ENCODE data around the gene KCNN4.

The KCNN4 gene

DNA sequence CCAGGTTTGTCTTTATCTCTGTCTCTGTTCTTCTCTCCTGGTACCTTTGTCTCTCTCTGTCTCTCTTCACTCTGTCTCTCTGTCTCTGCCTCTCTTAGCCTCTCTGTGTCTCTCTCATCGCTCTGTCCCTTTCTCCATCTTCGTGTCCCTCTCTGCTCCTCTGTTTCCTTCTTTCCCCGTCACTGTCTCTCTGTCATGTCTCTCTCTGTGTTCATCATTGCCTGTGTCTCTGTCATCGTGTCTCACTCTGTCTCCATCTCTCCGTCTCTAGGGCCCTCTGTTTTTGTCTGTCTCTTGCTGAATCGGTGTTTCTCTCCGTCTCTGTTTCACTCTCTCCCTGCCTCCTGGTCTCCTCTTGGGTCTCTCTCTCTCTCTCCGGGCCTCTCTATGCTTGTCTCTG is 2.9 kb upstream of the KCNN4 start:
- TF ChIP-seq, protein P1, sequence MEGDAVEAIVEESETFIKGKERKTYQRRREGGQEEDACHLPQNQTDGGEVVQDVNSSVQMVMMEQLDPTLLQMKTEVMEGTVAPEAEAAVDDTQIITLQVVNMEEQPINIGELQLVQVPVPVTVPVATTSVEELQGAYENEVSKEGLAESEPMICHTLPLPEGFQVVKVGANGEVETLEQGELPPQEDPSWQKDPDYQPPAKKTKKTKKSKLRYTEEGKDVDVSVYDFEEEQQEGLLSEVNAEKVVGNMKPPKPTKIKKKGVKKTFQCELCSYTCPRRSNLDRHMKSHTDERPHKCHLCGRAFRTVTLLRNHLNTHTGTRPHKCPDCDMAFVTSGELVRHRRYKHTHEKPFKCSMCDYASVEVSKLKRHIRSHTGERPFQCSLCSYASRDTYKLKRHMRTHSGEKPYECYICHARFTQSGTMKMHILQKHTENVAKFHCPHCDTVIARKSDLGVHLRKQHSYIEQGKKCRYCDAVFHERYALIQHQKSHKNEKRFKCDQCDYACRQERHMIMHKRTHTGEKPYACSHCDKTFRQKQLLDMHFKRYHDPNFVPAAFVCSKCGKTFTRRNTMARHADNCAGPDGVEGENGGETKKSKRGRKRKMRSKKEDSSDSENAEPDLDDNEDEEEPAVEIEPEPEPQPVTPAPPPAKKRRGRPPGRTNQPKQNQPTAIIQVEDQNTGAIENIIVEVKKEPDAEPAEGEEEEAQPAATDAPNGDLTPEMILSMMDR (IDR thresholded peaks at IDR 0.05; ENCODE audit: extremely low read depth, missing control alignments), result no peak
- DNase-seq (ENCODE audit: low spot score), result no peak

DNA sequence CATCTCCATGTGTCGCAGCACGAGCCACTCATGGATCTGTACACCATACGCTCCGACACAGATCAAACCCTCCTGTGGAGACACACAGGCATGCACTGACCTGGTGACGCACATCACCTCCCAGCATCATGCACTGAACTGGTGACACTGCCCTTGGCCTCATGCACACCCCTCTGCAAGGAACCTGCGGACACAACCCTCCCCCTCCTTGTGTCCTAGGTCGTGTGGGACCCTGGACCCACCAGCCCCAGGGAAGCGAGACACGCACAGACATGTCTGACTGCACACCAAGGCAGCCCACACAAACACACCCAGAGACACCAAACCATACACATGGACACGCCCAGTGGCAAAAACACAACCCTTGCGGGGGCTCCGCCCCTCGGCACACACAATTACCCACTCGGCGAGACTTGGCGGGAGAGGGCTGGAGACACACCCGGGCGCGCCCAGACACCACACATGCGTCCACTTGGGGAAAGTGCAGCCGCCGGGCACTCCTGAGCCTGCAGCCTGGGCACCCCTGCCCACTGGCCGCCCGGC is 2.0 kb upstream of the KCNN4 start:
- no peak for DNase-seq (ENCODE audit: low spot score)
- TF ChIP-seq, protein P1 (IDR thresholded peaks at IDR 0.05; ENCODE audit: extremely low read depth, missing control alignments), result no peak

DNA sequence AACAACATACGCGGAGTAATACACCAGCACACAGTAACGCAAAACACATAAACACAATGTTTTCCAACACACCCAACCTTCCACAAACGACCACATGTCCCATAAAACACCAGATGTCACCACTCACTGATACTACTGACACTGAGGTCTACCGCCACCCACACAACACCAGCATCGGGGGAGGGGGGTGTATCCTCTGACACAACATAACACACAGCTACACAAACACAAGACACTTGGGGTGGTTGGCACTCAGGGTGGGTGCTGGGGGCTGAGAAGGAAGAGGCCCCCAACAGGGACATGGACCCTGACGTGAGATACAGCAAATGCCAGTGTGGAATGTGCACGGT is 1.5 kb upstream of the KCNN4 start:
- DNase-seq (ENCODE audit: low spot score), result no peak
- TF ChIP-seq, protein P1 (IDR thresholded peaks at IDR 0.05; ENCODE audit: extremely low read depth, missing control alignments), result no peak

DNA sequence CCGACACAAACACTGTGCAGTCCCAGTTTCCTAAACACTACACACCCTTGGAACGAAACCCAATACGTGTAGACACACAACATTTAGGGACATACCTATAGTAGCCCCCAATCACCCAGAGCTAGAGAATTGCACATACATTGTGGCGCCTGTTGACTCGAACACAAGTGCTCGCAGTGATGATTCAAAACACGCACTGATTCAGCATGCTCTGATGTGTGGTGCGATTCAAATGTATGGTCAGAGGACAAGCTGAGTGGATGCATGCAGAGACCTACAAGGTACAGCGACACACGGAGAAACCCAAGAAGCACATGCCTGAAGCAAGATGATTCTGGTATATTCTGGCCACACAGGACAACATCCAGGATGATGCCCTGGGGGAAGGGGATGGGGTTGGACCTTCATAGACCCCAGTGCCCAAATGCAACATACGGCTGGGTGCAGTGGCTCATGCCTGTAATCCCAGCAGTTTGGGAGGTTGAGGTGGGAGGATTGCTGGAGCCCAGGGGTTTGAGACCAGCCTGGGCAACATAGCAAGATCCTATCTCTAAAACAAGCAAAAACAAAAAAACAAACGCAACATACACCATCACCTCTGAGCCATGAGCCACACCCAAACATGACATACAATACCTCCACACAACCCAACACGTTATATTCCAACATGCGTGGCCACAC is 997 bp upstream of the KCNN4 start:
- no peak for DNase-seq (ENCODE audit: low spot score)
- TF ChIP-seq, protein P1 (IDR thresholded peaks at IDR 0.05; ENCODE audit: extremely low read depth, missing control alignments), result no peak

DNA sequence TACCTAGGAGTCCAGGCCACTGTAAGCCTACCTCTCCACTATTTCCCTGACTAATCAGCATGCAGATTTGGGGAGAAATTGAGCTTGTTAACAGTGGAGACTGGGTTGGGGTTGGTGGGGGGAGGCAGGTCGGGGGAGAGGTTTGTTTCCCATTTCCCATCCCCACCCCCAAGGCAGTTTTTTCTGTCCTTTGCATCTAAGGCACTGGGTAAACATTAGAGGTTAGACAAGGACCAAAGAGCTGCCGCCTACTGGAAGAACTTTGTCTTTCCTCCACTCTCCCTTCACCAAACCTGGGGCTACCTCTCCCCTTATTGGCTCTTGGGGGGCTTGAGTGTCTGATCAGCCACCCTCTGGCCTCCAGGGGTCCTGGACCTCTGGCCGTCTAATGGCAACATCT is 953 bp downstream of the KCNN4 start:
- peak; percentile 81 for DNase-seq (ENCODE audit: low spot score)
- TF ChIP-seq, protein P1 (IDR thresholded peaks at IDR 0.05; ENCODE audit: extremely low read depth, missing control alignments), result peak; percentile 46

DNA sequence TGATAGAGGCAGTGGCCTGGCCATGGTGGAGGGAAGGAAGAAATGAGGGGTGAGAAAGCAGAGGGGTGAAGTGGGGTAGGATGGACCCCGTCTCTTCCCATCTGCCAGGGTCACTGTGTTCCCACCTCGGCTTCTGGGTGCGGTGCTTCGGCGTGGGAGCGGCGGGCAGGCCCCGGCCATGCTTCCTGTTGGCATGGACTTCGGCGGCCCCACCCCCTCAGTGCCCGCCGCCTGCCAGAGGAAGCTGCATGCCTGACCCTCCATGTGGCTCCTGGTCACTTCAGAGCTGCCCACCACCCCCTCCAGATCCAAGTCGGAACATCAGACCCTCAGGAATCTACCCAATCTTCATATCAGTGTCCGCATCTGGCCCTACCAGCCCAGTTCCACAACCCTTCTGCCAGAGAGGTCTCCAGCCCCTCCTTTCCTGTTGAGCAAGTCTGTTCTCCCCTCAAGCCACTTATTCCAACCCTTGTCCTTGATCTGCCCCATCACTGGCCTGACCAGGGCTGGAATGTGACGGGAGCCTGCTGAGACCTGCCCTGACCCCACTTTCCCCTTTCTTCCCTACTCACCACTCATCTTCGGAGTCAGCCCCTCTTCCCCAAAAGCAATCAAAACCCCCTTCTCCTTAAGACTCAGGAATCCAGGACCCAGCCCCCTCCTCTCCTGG is 1.5 kb downstream of the KCNN4 start:
- TF ChIP-seq, protein P1 (IDR thresholded peaks at IDR 0.05; ENCODE audit: extremely low read depth, missing control alignments), result no peak
- peak; percentile 25 for DNase-seq (ENCODE audit: low spot score)

DNA sequence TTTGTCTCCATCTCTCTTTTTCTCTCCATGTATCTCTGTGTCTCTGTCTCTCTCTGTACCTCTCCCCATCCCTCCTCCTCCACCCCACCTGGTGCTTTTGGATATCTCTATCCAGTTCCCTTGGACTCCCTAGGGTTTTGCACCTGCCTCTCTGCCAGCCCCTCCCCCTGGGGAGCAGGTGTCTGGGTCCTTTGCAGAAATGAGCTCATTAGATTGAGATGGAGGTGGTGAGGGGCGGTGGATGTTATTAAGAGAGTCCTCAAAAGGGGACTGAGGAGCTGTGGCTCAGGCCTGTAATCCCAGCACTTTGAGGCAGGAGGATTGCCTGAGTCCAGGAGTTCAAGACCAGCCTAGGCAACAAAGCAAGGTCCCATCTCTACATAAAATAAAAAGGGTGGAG is 2.1 kb downstream of the KCNN4 start:
- peak; percentile 32 for DNase-seq (ENCODE audit: low spot score)
- TF ChIP-seq, protein P1 (IDR thresholded peaks at IDR 0.05; ENCODE audit: extremely low read depth, missing control alignments), result no peak

Data from GM20000 (cell line).